ENCODE results near the gene ADCYAP1R1.

The ADCYAP1R1 gene

GRCh38 chr7:31028417-31028992 is 23.6 kb upstream of the ADCYAP1R1 start:
- Histone ChIP-seq H3K27me3 (ENCODE audit: insufficient read depth, low read length, poor library complexity) (peaks cover 11% of the 10 kb centered on the region), H3K79me2 (ENCODE audit: insufficient read depth, low read length) (no peaks in the 10 kb centered on the region), H3K4me3 (ENCODE audit: low read depth in 1 of 2, low read length in 2 of 2) (no peak overlapping the region), H3K9me3 (ENCODE audit: insufficient read depth, low read length, severe bottlenecking) (no peaks in the 10 kb centered on the region), H3K27ac (ENCODE audit: low read length) (no peak overlapping the region), H4K20me1 (ENCODE audit: insufficient read depth, low read length) (no peaks in the 10 kb centered on the region), H3K9ac (ENCODE audit: low read depth, low read length) (no peak overlapping the region), H2AFZ (ENCODE audit: low read depth, low read length) (no peak overlapping the region), H3K4me2 (ENCODE audit: insufficient read depth, low read length) (no peak overlapping the region), H3K36me3 (ENCODE audit: insufficient read depth, low read length) (no peaks in the 10 kb centered on the region), H3K4me1 (ENCODE audit: insufficient read depth, low read length) (peaks cover 7% of the 10 kb centered on the region; the same call in 1 of the 2 replicates)
- no peak for DNase-seq
- ATAC-seq (ENCODE audit: insufficient read depth, low read depth): no peak
- TF ChIP-seq CTCF (IDR thresholded peaks at IDR 0.05; ENCODE audit: borderline replicate concordance, extremely low read depth, low read length, poor library complexity, severe bottlenecking) (no peak), EZH2 (IDR thresholded peaks at IDR 0.05; ENCODE audit: borderline replicate concordance, low read depth, low read length, severe bottlenecking) (no peak)

GRCh38 chr7:31029251-31030042 is 22.7 kb upstream of the ADCYAP1R1 start:
- Histone ChIP-seq H2AFZ (ENCODE audit: low read depth, low read length) (no peak overlapping the region), H3K4me2 (ENCODE audit: insufficient read depth, low read length) (no peak overlapping the region), H3K79me2 (ENCODE audit: insufficient read depth, low read length) (no peaks in the 10 kb centered on the region), H3K27me3 (ENCODE audit: insufficient read depth, low read length, poor library complexity) (peaks cover 11% of the 10 kb centered on the region), H3K4me1 (ENCODE audit: insufficient read depth, low read length) (peaks cover under 1% of the 10 kb centered on the region; the same call in 1 of the 2 replicates), H3K9ac (ENCODE audit: low read depth, low read length) (no peak overlapping the region), H3K4me3 (ENCODE audit: low read depth in 1 of 2, low read length in 2 of 2) (no peak overlapping the region), H3K9me3 (ENCODE audit: insufficient read depth, low read length, severe bottlenecking) (no peaks in the 10 kb centered on the region), H3K27ac (ENCODE audit: low read length) (no peak overlapping the region), H3K36me3 (ENCODE audit: insufficient read depth, low read length) (no peaks in the 10 kb centered on the region), H4K20me1 (ENCODE audit: insufficient read depth, low read length) (no peaks in the 10 kb centered on the region)
- ATAC-seq (ENCODE audit: insufficient read depth, low read depth) (no peak), DNase-seq (no peak)
- TF ChIP-seq EZH2 (IDR thresholded peaks at IDR 0.05; ENCODE audit: borderline replicate concordance, low read depth, low read length, severe bottlenecking) (no peak), CTCF (IDR thresholded peaks at IDR 0.05; ENCODE audit: borderline replicate concordance, extremely low read depth, low read length, poor library complexity, severe bottlenecking) (no peak)

- Histone ChIP-seq H3K36me3 (ENCODE audit: insufficient read depth, low read length) (no peaks in the 10 kb centered on the region), H3K9me3 (ENCODE audit: insufficient read depth, low read length, severe bottlenecking) (no peaks in the 10 kb centered on the region), H3K4me1 (ENCODE audit: insufficient read depth, low read length) (no peaks in the 10 kb centered on the region), H3K9ac (ENCODE audit: low read depth, low read length) (no peak overlapping the region), H3K4me3 (ENCODE audit: low read depth in 1 of 2, low read length in 2 of 2) (no peak overlapping the region), H3K79me2 (ENCODE audit: insufficient read depth, low read length) (no peaks in the 10 kb centered on the region), H2AFZ (ENCODE audit: low read depth, low read length) (no peak overlapping the region), H3K4me2 (ENCODE audit: insufficient read depth, low read length) (no peak overlapping the region), H3K27me3 (ENCODE audit: insufficient read depth, low read length, poor library complexity) (peaks cover 12% of the 10 kb centered on the region), H4K20me1 (ENCODE audit: insufficient read depth, low read length) (no peaks in the 10 kb centered on the region), H3K27ac (ENCODE audit: low read length) (no peak overlapping the region)
- DNase-seq (no peak), ATAC-seq (ENCODE audit: insufficient read depth, low read depth) (no peak)
- TF ChIP-seq EZH2 (IDR thresholded peaks at IDR 0.05; ENCODE audit: borderline replicate concordance, low read depth, low read length, severe bottlenecking) (no peak), CTCF (IDR thresholded peaks at IDR 0.05; ENCODE audit: borderline replicate concordance, extremely low read depth, low read length, poor library complexity, severe bottlenecking) (no peak)
These were observed 18.3 kb upstream of the ADCYAP1R1 start for GRCh38 chr7:31033674-31034300.
